ENCODE measurements around the gene NREP.

NREP gene

GRCh38 chr5:111739416-111739815 lies 17.6 kb downstream of the NREP start:
- TF ChIP-seq CTCF (conservative IDR thresholded peaks at IDR 0.05): no peak
- H3K27ac ChIP-seq: no peak overlapping the region

DNA sequence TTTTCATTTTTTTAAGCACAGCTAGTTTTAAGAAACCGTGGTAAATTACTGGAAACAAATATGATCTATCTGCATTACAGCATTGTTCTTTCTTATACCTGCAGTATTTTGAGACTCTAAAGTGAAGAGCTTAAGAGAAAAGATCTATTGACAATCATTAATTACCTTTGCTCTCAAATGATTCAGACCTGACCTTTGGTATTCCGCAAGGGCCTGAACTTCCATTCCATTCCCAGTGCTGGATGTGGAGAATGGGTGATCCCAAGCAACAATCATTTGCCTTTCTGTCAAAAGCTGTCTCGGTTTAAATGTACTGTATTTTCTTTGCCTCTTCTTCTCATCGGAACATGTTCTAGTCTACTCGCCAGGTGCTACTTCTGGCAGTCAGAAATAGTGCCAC lies 18.9 kb downstream of the NREP start:
- no peak overlapping the region for H3K27ac ChIP-seq
- no peak for TF ChIP-seq CTCF (conservative IDR thresholded peaks at IDR 0.05)

DNA sequence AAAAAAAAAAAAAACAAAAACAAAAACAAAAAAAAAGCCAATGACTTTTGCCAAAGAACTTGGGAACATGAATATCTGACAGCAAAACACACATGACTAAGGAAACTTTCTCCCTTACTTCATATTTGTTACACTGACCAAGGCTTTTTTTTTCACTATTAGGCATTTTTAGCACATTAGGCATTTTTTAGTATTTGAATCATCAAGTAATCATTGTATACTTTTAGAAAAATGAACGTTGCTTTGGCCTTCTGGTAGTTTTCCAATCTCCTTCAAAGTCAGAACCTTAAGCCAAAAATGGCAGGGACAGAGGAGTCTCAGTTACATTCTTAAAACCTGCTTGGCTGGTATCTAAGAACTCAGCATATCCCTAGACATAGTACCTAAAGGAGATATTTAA lies 19.3 kb downstream of the NREP start:
- H3K27ac ChIP-seq: no peak overlapping the region

DNA sequence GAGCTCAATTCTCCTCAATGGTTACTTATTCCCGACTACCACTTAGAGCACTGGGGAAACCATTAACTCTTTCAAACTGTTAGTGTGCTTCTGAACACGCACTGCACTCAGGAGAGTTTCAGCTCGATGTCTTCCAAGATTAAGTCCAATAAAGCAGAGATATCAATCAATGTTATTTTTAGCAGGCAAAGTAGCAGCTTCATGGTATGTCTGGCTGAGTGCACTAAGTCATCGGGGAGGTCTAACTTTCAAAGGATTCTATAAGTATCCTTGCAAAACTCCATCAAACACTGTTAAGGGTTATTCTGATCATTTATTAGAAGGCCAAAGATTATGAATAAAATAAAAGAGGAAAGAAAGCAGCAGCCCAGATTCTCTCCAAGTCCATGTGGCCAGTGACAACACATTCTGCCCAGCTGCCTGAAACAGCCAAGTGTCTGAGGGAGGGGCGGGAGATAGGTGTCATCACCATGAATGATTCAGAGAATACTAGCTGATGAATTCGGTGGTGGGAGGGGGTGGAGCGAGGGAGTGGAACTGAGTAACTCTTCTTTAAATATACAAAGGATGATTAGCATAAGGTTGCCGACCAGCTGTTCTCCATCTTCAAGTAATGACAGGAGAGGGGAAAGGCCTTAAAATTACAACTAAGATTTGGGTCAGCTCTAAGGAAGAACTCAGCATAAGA lies 21.3 kb downstream of the NREP start:
- no peak for TF ChIP-seq CTCF (conservative IDR thresholded peaks at IDR 0.05)
- no peak overlapping the region for H3K27ac ChIP-seq

More for the DNA sequence above, 19.3 kb downstream of the NREP start:
- TF ChIP-seq CTCF (conservative IDR thresholded peaks at IDR 0.05): no peak

DNA sequence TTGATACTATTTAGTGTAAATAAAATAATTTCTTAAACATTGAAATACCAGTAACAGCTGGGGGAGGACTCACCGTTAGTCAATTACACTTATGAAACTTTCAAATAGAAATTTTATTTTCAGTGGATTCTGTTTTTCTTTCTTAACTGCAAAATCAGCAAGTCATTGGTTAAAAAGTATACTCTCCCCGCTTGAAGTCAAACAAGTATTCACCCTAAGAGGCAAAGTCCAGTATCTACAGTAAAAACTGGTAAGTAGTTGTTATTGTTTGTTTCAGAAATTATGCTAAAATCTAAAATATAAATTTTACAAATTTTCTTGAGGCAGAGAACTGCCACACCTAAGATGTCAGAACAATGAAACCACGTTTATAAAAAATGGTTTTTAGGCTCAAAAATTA lies 22.4 kb downstream of the NREP start:
- H3K27ac ChIP-seq: no peak overlapping the region
- no peak for TF ChIP-seq CTCF (conservative IDR thresholded peaks at IDR 0.05)

DNA sequence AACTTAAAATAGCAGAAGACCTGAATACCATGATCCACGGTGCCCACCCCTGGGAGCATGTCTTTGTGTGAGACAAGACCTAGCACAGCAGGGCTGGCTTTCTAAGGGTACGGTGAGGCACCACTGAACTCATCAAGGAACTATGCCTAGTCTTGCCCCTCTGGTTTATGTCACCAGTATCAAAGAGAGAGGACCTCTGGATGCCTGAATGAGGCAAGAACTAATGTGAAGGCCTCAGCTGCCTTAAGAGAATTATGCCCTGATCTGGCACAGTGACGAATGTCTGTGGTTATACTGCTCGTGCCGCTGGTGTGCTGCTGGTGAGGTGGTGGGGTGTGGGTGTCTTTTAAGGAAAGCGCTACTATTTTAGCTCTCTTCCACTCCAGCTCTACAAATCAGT lies 23.0 kb downstream of the NREP start:
- no peak overlapping the region for H3K27ac ChIP-seq
- no peak for TF ChIP-seq CTCF (conservative IDR thresholded peaks at IDR 0.05)

DNA sequence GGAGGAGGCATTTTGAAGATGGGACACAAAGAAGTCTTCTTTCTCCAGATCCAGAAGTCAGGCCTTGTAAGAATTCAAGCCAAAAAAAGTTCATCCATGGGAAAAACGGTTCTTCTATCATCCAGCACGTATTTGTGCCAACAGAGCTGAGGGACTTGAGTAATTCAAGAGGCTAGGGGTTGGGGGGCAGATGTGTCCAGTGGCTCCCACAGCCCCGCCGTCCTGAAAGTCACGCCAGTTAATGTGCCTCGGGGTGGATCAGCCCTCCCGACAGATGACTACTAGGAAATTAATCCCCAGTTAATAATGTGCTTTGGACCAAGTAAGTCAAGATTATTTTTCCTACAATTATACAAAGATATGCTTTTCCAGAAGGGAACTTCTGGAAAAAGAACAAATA lies 23.4 kb downstream of the NREP start:
- H3K27ac ChIP-seq: no peak overlapping the region
- no peak for TF ChIP-seq CTCF (conservative IDR thresholded peaks at IDR 0.05)
